HG03108 (cell line): ENCODE results near the gene PI4K2A.
"Not testable (repeated sequence)": the region's sequence is repeated elsewhere in the genome, so short reads cannot be mapped to it uniquely, and the experiment has no call there.

ENCODE experiments used
- ATAC-seq: cut with Tn5 transposase; IDR thresholded peaks from one replicate; pipeline ENCODE4 v1.9.1; 2021; ENCODE audit warnings: moderate library complexity; ENCODE audit not compliant: unreplicated experiment

PI4K2A gene

DNA sequence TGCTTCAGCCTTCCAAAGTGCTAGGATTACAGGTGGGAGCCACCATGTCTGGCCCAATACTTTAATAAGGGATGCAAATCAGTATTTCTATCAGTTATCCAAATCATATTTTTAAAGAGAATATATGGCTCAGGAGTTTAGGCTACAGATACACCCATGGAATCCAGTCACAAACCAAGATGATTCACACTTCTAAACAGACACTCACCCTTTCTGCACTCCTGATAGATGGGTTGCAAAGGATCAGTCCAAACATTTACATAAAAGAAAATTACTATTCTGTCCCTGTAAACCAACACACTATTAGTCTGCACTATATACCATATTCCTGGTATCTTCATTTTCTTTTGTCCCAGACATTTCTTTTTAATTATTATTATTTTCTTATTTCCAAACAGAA is 9.4 kb upstream of the PI4K2A start:
- no peak for ATAC-seq

- ATAC-seq, result peak; percentile 98
These were observed 7.3 kb upstream of the PI4K2A start, which contains the start of gene MORN4 for GRCh38 chr10:97632949-97633884. TSS of gene MORN4 (minus strand) at chr10:97633500. CDS start at chr10:97619653, 13,847 bp downstream.

DNA sequence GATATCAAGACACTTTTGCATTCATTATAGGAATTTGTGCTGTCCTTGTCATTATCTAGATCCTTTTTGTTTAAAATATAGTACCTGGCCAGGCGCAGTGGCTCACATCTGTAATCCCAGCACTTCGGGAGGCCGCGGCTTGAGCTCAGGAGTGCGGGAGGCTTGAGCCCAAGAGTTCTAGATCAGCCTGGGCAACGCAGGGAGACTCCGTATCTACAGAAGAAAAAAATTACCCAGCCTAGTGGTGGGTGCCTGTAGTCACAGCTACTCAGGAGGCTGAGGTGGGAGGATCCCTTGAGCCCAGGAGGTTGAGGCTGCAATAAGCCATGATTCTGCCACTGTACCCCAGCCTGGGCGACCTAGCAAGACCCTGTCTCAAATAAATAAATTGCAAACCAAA is 6.5 kb upstream of the PI4K2A start:
- no peak for ATAC-seq

DNA sequence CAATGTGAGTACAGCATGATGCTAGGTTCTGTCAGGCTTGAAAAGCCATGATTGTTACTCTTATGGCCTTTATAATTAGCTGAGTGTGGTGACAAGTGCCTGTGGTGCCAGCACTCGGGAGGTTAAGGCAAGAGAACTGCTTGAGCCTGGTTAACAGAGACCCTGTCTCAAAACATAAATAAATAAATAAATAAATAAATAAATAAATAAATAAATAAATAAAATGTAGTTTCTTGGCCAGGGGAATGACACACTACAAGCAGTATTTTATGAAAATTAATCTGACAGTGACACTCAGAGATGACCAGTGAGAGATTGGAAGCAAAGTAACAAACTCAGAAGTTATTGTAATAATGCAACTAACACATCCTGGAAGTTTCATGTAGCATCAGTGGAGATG is 4.9 kb upstream of the PI4K2A start:
- ATAC-seq, result no peak

DNA sequence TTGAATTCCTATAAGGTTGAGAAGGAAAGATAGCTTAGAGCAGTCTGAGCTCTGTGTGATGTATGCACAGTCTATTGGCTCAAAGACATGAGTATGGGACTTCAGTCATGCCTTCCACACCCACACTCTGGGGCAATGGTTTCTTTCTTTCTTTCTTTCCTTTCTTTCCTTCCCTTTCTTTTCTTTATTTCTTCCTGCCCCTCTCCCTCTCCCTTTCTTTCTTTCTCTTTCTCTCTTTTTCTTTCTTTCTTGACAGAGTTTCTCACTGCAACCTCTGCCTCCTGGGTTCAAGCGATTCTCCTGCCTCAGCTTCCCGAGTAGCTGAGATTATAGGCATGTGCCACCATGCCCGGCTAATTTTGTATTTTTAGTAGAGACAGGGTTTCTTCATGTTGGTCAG is 1.4 kb upstream of the PI4K2A start:
- ATAC-seq, result not testable (repeated sequence)

DNA sequence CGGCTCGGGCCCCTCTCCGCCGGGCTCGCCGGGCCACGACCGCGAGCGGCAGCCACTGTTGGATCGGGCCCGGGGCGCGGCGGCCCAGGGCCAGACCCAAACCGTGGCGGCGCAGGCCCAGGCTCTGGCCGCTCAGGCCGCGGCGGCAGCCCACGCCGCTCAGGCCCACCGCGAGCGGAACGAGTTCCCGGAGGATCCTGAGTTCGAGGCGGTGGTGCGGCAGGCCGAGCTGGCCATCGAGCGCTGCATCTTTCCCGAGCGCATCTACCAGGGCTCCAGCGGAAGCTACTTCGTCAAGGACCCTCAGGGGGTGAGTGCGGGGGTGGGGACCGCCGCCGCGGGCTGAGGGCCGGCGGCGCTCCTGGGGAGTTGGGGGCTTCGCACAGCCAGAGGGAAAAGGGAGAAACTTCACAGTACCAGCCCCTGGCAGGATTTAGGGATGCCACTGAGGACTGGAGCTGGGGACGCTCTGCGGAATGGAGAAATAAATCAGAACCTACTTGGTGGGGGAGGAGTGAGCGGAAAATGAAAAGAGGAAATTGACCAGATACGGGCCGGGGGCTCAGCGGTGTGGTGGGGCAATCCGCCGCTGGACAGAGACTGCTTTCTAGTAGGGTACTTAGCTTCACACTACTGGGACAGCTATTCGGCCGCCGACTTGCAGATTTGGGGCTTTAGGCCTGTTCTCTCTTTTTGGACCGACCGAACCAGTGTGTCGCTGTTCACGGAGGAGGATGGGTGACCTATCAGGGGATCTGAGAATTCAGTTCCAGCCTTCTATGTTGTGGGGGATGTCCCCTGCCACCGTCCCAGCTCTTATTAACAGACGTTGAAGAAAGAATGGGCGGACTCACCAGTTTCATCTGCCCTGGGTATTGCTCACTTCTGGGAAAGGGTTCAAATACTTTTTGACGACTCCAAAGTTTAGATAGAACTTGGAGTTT is 669 bp downstream of the PI4K2A start:
- ATAC-seq, result peak; percentile 21

GRCh38 chr10:97642471-97643159 is 2.1 kb downstream of the PI4K2A start:
- ATAC-seq, result not testable (repeated sequence)

- no peak for ATAC-seq
These were observed 3.0 kb downstream of the PI4K2A start for GRCh38 chr10:97643441-97643985.

- ATAC-seq, result no peak
These were observed 4.5 kb downstream of the PI4K2A start for GRCh38 chr10:97644936-97645335.

DNA sequence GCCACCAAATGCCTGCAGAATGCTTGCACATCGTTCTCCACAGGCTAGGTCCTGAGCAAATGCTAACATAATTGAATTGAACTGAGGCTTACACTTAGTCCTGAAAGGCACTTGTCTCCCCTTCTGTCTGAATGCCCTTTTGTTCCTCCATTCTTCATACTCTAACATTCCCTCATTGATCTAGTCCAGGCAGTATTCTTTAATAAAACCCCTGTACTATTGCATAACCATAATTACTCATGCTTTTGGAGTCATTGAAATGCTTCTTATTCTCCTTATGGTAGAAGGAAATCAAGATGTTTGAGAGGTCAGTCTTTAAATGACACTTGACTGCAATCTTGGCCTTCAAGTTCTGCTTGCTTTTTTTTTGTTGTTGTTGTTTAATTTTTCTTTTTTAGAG is 7.1 kb downstream of the PI4K2A start:
- ATAC-seq, result no peak

DNA sequence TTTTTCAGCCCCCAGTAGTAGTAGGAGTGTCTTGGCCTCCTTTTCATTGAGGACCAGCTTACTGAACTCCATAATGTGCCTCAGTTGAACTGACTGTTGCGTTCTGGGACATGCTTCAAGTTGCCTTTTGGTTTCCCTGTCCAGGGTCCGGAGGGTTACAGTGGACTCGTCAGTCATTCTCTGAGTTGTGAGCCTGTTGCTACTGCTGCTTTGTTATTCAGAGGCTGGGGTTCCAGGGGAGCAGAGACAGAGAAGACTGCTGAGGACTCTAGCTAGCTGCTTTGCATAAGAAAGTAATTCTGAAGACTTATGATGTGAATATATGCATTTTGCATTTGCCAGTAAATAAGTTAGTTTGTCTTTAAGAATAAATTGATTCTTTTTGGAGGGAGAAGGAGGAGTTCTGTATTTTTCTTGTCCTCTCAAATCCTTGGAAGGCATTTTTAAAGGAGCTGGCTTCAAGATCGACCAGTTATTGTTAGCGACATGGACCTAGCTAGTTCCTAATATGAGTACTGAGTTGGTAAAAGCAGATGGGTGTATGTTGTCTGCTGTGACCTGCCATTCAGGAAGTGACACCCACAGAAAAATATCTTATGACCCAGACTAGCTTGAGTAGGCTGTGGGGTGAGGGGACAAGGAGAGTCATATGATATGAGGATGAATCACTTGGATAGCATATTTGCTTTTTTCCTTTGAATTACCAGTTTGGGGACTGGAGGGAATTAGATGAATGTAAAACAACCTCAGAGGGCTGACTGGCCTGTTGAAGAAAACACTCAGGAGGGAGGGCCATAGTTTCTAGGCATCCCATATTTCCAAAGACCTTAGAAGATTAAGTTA is 8.3 kb downstream of the PI4K2A start:
- peak; percentile 85 for ATAC-seq

- not testable (repeated sequence) for ATAC-seq
These were observed 8.9 kb downstream of the PI4K2A start for GRCh38 chr10:97649405-97649750.

DNA sequence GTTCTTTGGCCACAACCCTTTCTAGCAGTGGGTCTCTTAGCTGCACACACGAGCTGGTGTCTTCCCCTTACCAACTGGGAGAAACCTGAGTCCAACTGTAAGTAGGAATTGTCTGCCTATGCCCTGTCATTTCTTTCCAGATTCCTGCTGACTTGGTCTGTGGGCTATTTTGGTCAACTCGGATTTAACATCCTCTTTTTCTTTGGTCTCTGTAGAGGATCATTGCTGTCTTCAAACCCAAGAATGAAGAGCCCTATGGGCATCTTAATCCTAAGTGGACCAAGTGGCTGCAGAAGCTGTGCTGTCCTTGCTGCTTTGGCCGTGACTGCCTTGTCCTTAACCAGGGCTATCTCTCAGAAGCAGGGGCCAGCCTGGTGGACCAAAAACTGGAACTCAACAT is 10.3 kb downstream of the PI4K2A start:
- ATAC-seq, result no peak

DNA sequence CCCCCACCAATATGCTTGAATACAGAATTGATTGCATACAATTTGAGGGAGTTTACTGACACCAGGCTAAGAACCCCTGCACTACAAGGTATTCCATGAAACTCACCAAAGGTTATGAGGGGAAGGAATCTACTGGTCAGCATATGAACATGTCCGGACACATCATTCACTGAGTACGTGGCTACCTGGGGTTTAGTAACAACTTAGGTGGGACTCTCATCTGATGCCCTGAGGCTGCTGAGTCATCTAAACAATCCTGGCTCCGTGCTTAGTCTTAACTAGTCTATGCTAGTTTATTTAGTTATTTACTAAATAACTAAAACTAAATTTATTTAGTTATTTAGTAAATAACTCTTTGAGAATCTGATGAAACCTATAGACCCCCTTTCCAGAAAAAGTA is 11.3 kb downstream of the PI4K2A start:
- no peak for ATAC-seq

- no peak for ATAC-seq
These were observed 16.3 kb downstream of the PI4K2A start for GRCh38 chr10:97656777-97657176.

DNA sequence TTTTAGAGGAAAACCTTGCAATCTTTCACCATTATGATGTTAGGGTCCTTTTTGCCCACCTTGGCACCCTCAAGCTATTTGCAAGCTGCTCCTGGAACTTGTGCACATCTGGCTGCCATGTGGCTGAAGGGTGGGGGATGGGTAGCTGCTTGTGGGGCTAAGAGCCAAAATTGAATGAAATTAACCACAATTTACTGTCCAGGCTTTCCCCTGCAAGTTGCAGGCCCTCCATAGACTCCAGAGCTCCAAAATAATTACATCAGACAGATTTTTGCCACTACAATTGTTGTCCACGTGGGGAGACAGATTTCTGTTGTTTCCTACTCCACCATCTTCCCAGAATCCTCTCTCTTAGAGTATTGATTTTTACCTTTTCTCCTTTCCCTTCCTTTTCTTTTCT is 19.1 kb downstream of the PI4K2A start:
- no peak for ATAC-seq

GRCh38 chr10:97664282-97664850 is 23.9 kb downstream of the PI4K2A start:
- no peak for ATAC-seq

GRCh38 chr10:97666992-97667391 is 26.5 kb downstream of the PI4K2A start:
- no peak for ATAC-seq

DNA sequence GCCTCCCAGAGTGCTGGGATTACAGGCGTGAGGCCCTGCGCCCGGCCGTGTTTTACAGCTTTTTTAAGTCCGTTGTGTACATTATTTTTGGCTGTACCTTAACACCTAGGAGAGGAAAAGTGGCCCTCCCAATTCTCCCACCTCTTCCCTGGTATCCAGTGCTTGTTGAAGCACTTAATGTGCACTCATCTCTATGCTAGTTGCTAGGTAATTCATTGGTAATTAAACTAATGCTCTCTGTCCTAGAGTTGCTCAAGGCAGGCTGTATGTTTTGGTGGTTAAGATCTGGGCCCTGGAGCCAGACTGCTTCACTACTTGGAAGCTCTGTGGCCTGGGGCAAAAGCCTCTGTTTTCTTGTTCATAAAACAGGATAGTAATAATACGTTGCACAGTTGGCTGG is 27.0 kb downstream of the PI4K2A start:
- no peak for ATAC-seq

GRCh38 chr10:97669571-97669970 is 29.1 kb downstream of the PI4K2A start:
- ATAC-seq, result no peak
